Lower leg skin (tissue), 3 donors: ENCODE data around the gene TACO1.

ENCODE experiments used
- CTCF ChIP-seq, 3 donors: fragments of 450-650 bp; IDR thresholded peaks; one replicate each; pipeline ENCODE4 v1.5.1; 2016; ENCODE audit warnings: antibody characterized with exemption in 3 of 3, mild to moderate bottlenecking in 3 of 3, moderate library complexity in 2 of 3
- POLR2A ChIP-seq, 2 donors: fragments of 450-650 bp; IDR thresholded peaks; one replicate each; pipeline ENCODE4 v1.6.1; 2016 to 2017; ENCODE audit warnings: antibody characterized with exemption in 2 of 2, mild to moderate bottlenecking in 1 of 2, moderate library complexity in 1 of 2

- TF ChIP-seq POLR2A (IDR thresholded peaks at IDR 0.05) (no peak), CTCF (IDR thresholded peaks at IDR 0.05) (no peak)
Observed at GRCh38 chr17:63573634-63574033, 27.1 kb upstream of the TACO1 start.
